Activated CD4-positive, CD25-positive, alpha-beta regulatory T cell (primary cell): ENCODE results near the gene AKNA.

ENCODE experiments used
- DNase-seq, 4 experiments: peaks; one replicate each; lab custom pipeline; 2025; lab: John Stamatoyannopoulos, UW

AKNA gene

GRCh38 chr9:114287001-114287762 is 100.6 kb downstream of the AKNA start:
- DNase-seq: no peak

- no peak for DNase-seq
Observed at GRCh38 chr9:114286146-114286679, 101.6 kb downstream of the AKNA start.

GRCh38 chr9:114285166-114285867 is 102.5 kb downstream of the AKNA start:
- no peak for DNase-seq

- DNase-seq: no peak
Observed at GRCh38 chr9:114284316-114285060, 103.3 kb downstream of the AKNA start.
